IMR-90 (cell line): ENCODE results near the gene GALNT5. TPM values are rescaled to one million over a fixed set of nuclear protein-coding genes. Genes with fewer than 3 reads are reported as not detected.

Experiments
- ATAC-seq: fragments of 200-7000 bp; cut with Tn5 transposase; 2 replicates; pipeline ENCODE4 v1.9.1; 2020; ENCODE audit warnings: low read depth, mild to moderate bottlenecking, moderate library complexity
- BruUV-seq: library from RNA; stranded (reverse); fragments of 400-500 nt; replicated peaks from 2 replicates; lab custom pipeline; 2021; lab: Mats Ljungman, UMichigan
- CTCF ChIA-PET: fragments of 300-600 bp; formaldehyde crosslinking; extraction: SDS; loops from one replicate; lab custom pipeline; 2021; ENCODE audit warnings: antibody characterized with exemption; lab: Yijun Ruan, JAX
- POLR2A ChIA-PET: fragments of 300-600 bp; sonication (Branson Sonifier 250); formaldehyde crosslinking; loops from one replicate; lab custom pipeline; 2022; ENCODE audit warnings: antibody characterized with exemption; ENCODE audit not compliant: unreplicated experiment; lab: Charles Lee
- DNase-seq: peaks from one replicate; pipeline ENCODE4 v3.0.0; 2013
- H2AFZ ChIP-seq: replicated peaks from 2 replicates; pipeline ENCODE3; 2013; ENCODE audit warnings: low read length, mild to moderate bottlenecking; ENCODE audit not compliant: poor library complexity
- H2AK5ac ChIP-seq: 2 replicates; pipeline ENCODE4 v1.6.1; 2013; ENCODE audit warnings: low read depth, low read length, inconsistent platforms
- H2AK9ac ChIP-seq: replicated peaks from 2 replicates; pipeline ENCODE3; 2013; ENCODE audit warnings: mild to moderate bottlenecking, low read depth, low read length, moderate library complexity; ENCODE audit not compliant: poor library complexity
- H2BK120ac ChIP-seq: 2 replicates; pipeline ENCODE4 v1.6.1; 2013; ENCODE audit warnings: low read depth, low read length, inconsistent platforms
- H2BK15ac ChIP-seq: 3 replicates; pipeline ENCODE4 v1.6.1; 2013; ENCODE audit warnings: low read depth, low read length, inconsistent platforms
- H2BK20ac ChIP-seq: 2 replicates; pipeline ENCODE4 v1.6.1; 2013; ENCODE audit warnings: low read depth, mild to moderate bottlenecking, inconsistent platforms, low read length, moderate library complexity
- H2BK5ac ChIP-seq: 2 replicates; pipeline ENCODE4 v1.6.1; 2013; ENCODE audit warnings: mild to moderate bottlenecking, low read depth, low read length, inconsistent platforms; ENCODE audit not compliant: poor library complexity, severe bottlenecking
- H3K14ac ChIP-seq: replicated peaks from 2 replicates; pipeline ENCODE4 v1.6.1; 2013; ENCODE audit warnings: low read depth, low read length, inconsistent platforms
- H3K18ac ChIP-seq: 2 replicates; pipeline ENCODE4 v1.6.1; 2013; ENCODE audit warnings: low read depth, low read length, control low read depth
- H3K23ac ChIP-seq: 2 replicates; pipeline ENCODE4 v1.6.1; 2013; ENCODE audit warnings: low read depth, low read length, inconsistent platforms
- H3K27ac ChIP-seq: 2 replicates; pipeline ENCODE4 v1.5.1; 2013; ENCODE audit warnings: mild to moderate bottlenecking, control low read depth, low read length; ENCODE audit not compliant: insufficient read depth
- H3K27me3 ChIP-seq: 2 replicates; pipeline ENCODE4 v1.6.1; 2013; ENCODE audit warnings: low read length; ENCODE audit not compliant: control insufficient read depth, insufficient read depth
- H3K36me3 ChIP-seq: 2 replicates; pipeline ENCODE4 v1.6.1; 2013; ENCODE audit warnings: low read length, mixed read lengths; ENCODE audit not compliant: control insufficient read depth, insufficient read depth
- H3K4ac ChIP-seq: 2 replicates; pipeline ENCODE4 v1.6.1; 2013; ENCODE audit warnings: low read depth, low read length, inconsistent platforms
- H3K4me1 ChIP-seq: 2 replicates; pipeline ENCODE4 v1.6.1; 2013; ENCODE audit warnings: low read length, mixed read lengths; ENCODE audit not compliant: control insufficient read depth, insufficient read depth
- H3K4me2 ChIP-seq: 2 replicates; pipeline ENCODE4 v1.6.1; 2013; ENCODE audit warnings: low read depth, mild to moderate bottlenecking, control low read depth, low read length, moderate library complexity
- H3K4me3 ChIP-seq: 2 replicates; pipeline ENCODE4 v1.5.1; 2013; ENCODE audit warnings: low read depth, mild to moderate bottlenecking, control low read depth, low read length, moderate library complexity; ENCODE audit not compliant: insufficient read depth
- H3K56ac ChIP-seq: 2 replicates; pipeline ENCODE4 v1.6.1; 2013; ENCODE audit warnings: low read length, inconsistent platforms; ENCODE audit not compliant: insufficient read depth; ENCODE audit errors: extremely low read depth
- H3K79me1 ChIP-seq, 2 experiments: 2 replicates each; pipeline ENCODE4 v1.6.1; 2013; ENCODE audit warnings: low read length in 2 of 2, inconsistent platforms in 1 of 2, low read depth in 1 of 2
- H3K9ac ChIP-seq: 2 replicates; pipeline ENCODE4 v1.6.1; 2013; ENCODE audit warnings: low read depth, low read length, control low read depth
- H3K9me1 ChIP-seq: 2 replicates; pipeline ENCODE4 v1.6.1; 2013; ENCODE audit warnings: low read length, inconsistent platforms; ENCODE audit not compliant: insufficient read depth
- H3K9me3 ChIP-seq: 2 replicates; pipeline ENCODE4 v1.6.1; 2013; ENCODE audit warnings: low read length; ENCODE audit not compliant: control insufficient read depth, insufficient read depth
- H4K20me1 ChIP-seq: 2 replicates; pipeline ENCODE4 v1.6.1; 2013; ENCODE audit warnings: low read length, inconsistent platforms; ENCODE audit not compliant: insufficient read depth
- H4K5ac ChIP-seq: 2 replicates; pipeline ENCODE4 v1.6.1; 2013; ENCODE audit warnings: mild to moderate bottlenecking, low read depth, low read length, control low read depth
- H4K8ac ChIP-seq, 2 experiments: 2 replicates each; pipeline ENCODE4 v1.6.1; 2013; ENCODE audit warnings: low read depth in 2 of 2, low read length in 2 of 2, control low read depth in 1 of 2, inconsistent platforms in 1 of 2
- H4K91ac ChIP-seq: 2 replicates; pipeline ENCODE4 v1.6.1; 2013; ENCODE audit warnings: low read depth, low read length, inconsistent platforms; ENCODE audit not compliant: insufficient read depth
- CEBPB ChIP-seq: IDR thresholded peaks from 2 replicates; pipeline ENCODE4 v1.6.1; 2012; ENCODE audit warnings: low read depth, low read length, improper control_type of control experiment
- MAZ ChIP-seq: IDR thresholded peaks from 2 replicates; pipeline ENCODE4 v1.6.1; 2012; ENCODE audit warnings: low read depth, mild to moderate bottlenecking, low read length, improper control_type of control experiment, moderate library complexity, borderline replicate concordance
- NFE2L2 ChIP-seq: fragments of 150-350 bp; IDR thresholded peaks from 2 replicates; pipeline ENCODE4 v1.6.1; 2016; ENCODE audit warnings: low read depth, mild to moderate bottlenecking, low read length
- POLR2A ChIP-seq: IDR thresholded peaks from 2 replicates; pipeline ENCODE4 v1.6.1; 2012; ENCODE audit warnings: mild to moderate bottlenecking, low read depth, low read length
- RCOR1 ChIP-seq: IDR thresholded peaks from 2 replicates; pipeline ENCODE4 v1.6.1; 2012; ENCODE audit warnings: mild to moderate bottlenecking, low read length, improper control_type of control experiment; ENCODE audit not compliant: insufficient replicate concordance
- RFX5 ChIP-seq: IDR thresholded peaks from 2 replicates; pipeline ENCODE4 v1.8.0; 2012; ENCODE audit warnings: low read depth, mild to moderate bottlenecking, low read length, moderate library complexity
- WGBS, 2 experiments: methylation state at CpG; one replicate each; pipeline versions ENCODE4 v1.1.5 to v1.1.7; 2013; ENCODE audit warnings: missing lambda C conversion rate in 2 of 2; ENCODE audit not compliant: insufficient read length in 1 of 2; ENCODE audit errors: extremely low coverage in 2 of 2; 5-methylcytosine and 5-hydroxymethylcytosine counted together
- dilution Hi-C: fragments of 300-500 bp; cut with HindIII; formaldehyde crosslinking; loops from one replicate; pipeline ENCODE4 v1.14.3; 2018; ENCODE audit warnings: low sequenced_read_pairs; ENCODE audit not compliant: unreplicated experiment
- in situ Hi-C: fragments of 300-500 bp; cut with MboI; formaldehyde crosslinking; loops from 3 replicates; pipeline ENCODE4 v1.14.3; 2019; ENCODE audit warnings: low sequenced_read_pairs, inconsistent platforms, mixed read lengths
- intact Hi-C: fragments of 100-400 bp; cut with micrococcal nuclease; formaldehyde crosslinking; loops from 2 replicates; pipeline ENCODE4 v1.10.0; 2022
- polyA plus RNA-seq, 3 experiments: library from polyadenylated mRNA; depleted of rRNA; stranded (reverse); fragments of >200 nt; gene quantifications; 2 replicates each; pipeline ENCODE4 v1.2.3, GENCODE V29; 2012; ENCODE audit warnings: low replicate concordance in 1 of 3
- total RNA-seq: library from RNA; depleted of rRNA; stranded (reverse); fragments of >200 nt; gene quantifications from 2 replicates; pipeline ENCODE4 v1.2.3, GENCODE V29; 2012
- TF ChIP-seq, protein P1 (sequence below): fragments of 150-350 bp; IDR thresholded peaks from 2 replicates; pipeline ENCODE4 v1.6.1; 2017; ENCODE audit warnings: mild to moderate bottlenecking, antibody characterized with exemption, low read length, low read depth
- TF ChIP-seq, protein P2 (sequence below): conservative IDR thresholded peaks from 2 replicates; pipeline ENCODE4 v1.5.1; 2012; ENCODE audit warnings: mild to moderate bottlenecking, low read depth, low read length, improper control_type of control experiment

Gene GALNT5
- total and polyA plus RNA-seq, 2 of the 4 experiments (the other 2 are of a cell fraction): 36.3 to 63.3 TPM

DNA sequence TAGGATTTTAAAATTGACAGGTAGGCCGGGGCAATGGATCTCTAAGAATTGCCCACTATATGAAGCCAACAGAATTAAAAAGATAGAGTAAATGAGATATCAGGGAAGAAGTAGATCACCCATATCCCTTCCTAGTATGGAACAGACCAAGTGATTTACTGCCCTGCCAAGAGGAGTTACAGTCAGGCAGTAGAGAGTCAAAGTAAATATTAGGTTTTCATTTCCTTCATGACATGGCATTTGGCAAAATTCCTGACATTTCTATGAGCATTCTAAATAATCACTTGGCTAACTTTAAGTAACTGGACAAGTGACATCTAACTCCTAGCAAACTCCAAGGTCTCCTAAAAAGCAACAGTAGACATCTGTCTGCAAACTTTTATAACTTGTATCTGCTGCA is 33.5 kb downstream of the GALNT5 start:
- no peak overlapping the region for H3K56ac ChIP-seq

More for the DNA sequence above, 33.5 kb downstream of the GALNT5 start:
- no peak overlapping the region for H3K4me2 ChIP-seq
- H3K9me1 ChIP-seq: peaks cover 8% of the 10 kb centered on the region; the same call in 1 of the 2 replicates
- no peaks in the 10 kb centered on the region for H4K20me1 ChIP-seq
- H3K79me1 ChIP-seq: peaks cover 0 to 2% of the 10 kb centered on the region in 2 experiments; a peak in 2 of 4 replicates
- H4K91ac ChIP-seq: no peak overlapping the region
- TF ChIP-seq RFX5: no peak
- no peak for TF ChIP-seq POLR2A
- TF ChIP-seq, protein P1, sequence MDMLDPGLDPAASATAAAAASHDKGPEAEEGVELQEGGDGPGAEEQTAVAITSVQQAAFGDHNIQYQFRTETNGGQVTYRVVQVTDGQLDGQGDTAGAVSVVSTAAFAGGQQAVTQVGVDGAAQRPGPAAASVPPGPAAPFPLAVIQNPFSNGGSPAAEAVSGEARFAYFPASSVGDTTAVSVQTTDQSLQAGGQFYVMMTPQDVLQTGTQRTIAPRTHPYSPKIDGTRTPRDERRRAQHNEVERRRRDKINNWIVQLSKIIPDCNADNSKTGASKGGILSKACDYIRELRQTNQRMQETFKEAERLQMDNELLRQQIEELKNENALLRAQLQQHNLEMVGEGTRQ: no peak
- TF ChIP-seq, protein P2, sequence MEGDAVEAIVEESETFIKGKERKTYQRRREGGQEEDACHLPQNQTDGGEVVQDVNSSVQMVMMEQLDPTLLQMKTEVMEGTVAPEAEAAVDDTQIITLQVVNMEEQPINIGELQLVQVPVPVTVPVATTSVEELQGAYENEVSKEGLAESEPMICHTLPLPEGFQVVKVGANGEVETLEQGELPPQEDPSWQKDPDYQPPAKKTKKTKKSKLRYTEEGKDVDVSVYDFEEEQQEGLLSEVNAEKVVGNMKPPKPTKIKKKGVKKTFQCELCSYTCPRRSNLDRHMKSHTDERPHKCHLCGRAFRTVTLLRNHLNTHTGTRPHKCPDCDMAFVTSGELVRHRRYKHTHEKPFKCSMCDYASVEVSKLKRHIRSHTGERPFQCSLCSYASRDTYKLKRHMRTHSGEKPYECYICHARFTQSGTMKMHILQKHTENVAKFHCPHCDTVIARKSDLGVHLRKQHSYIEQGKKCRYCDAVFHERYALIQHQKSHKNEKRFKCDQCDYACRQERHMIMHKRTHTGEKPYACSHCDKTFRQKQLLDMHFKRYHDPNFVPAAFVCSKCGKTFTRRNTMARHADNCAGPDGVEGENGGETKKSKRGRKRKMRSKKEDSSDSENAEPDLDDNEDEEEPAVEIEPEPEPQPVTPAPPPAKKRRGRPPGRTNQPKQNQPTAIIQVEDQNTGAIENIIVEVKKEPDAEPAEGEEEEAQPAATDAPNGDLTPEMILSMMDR: no peak
- TF ChIP-seq MAZ: no peak
- TF ChIP-seq RCOR1: no peak
- no peak for TF ChIP-seq NFE2L2
- no peak for TF ChIP-seq CEBPB
- no peak overlapping the region for H3K4me3 ChIP-seq
- BruUV-seq: no TSS peak
- no peak overlapping the region for H3K9ac ChIP-seq
- no peak overlapping the region for H4K8ac ChIP-seq
- ChIA-PET CTCF (no interaction called here), POLR2A (no interaction called here)
- no peak overlapping the region for H3K4ac ChIP-seq
- H2BK15ac ChIP-seq: no peak overlapping the region
- H4K5ac ChIP-seq: no peak overlapping the region
- 80% methylated on average over 1 of the region's 1 CpG; no CpG with 5 or more reads in 1 of the 2 experiments for WGBS, 2 experiments
- peaks cover 6% of the 10 kb centered on the region for H3K4me1 ChIP-seq
- DNase-seq (peak; percentile 13), ATAC-seq (peak; percentile 55)
- no peak overlapping the region for H3K14ac ChIP-seq
- H3K27me3 ChIP-seq: no peaks in the 10 kb centered on the region
- H2BK120ac ChIP-seq: no peak overlapping the region
- no peaks in the 10 kb centered on the region for H3K9me3 ChIP-seq
- no peak overlapping the region for H2BK20ac ChIP-seq
- dilution Hi-C loops: no loop called here
- in situ Hi-C loops: no loop called here
- no peak overlapping the region for H2AK5ac ChIP-seq
- no peak overlapping the region for H3K27ac ChIP-seq
- intact Hi-C loops: no loop called here
- H2BK5ac ChIP-seq: no peak overlapping the region
- no peak overlapping the region for H3K23ac ChIP-seq
- peaks cover 7% of the 10 kb centered on the region for H3K36me3 ChIP-seq
- H3K18ac ChIP-seq: no peak overlapping the region
- no peak overlapping the region for H2AK9ac ChIP-seq
- no peak overlapping the region for H2AFZ ChIP-seq
